IMR-90 (cell line): ENCODE data around the gene SYAP1. TPM values are rescaled to one million over a fixed set of nuclear protein-coding genes. Genes with fewer than 3 reads are reported as not detected.
A peak's percentile ranks its signal among the peaks of the same experiment; 100 is the strongest.

Source experiments
- ATAC-seq: fragments of 200-7000 bp; cut with Tn5 transposase; 2 replicates; pipeline ENCODE4 v1.9.1; 2020; ENCODE audit warnings: low read depth, mild to moderate bottlenecking, moderate library complexity
- BruUV-seq: library from RNA; stranded (reverse); fragments of 400-500 nt; replicated peaks from 2 replicates; lab custom pipeline; 2021; lab: Mats Ljungman, UMichigan
- CTCF ChIA-PET: fragments of 300-600 bp; formaldehyde crosslinking; extraction: SDS; loops from one replicate; lab custom pipeline; 2021; ENCODE audit warnings: antibody characterized with exemption; lab: Yijun Ruan, JAX
- POLR2A ChIA-PET: fragments of 300-600 bp; sonication (Branson Sonifier 250); formaldehyde crosslinking; loops from one replicate; lab custom pipeline; 2022; ENCODE audit warnings: antibody characterized with exemption; ENCODE audit not compliant: unreplicated experiment; lab: Charles Lee
- DNase-seq: peaks from one replicate; pipeline ENCODE4 v3.0.0; 2013
- H2AFZ ChIP-seq: replicated peaks from 2 replicates; pipeline ENCODE3; 2013; ENCODE audit warnings: low read length, mild to moderate bottlenecking; ENCODE audit not compliant: poor library complexity
- H2AK5ac ChIP-seq: 2 replicates; pipeline ENCODE4 v1.6.1; 2013; ENCODE audit warnings: low read depth, low read length, inconsistent platforms
- H2AK9ac ChIP-seq: replicated peaks from 2 replicates; pipeline ENCODE3; 2013; ENCODE audit warnings: mild to moderate bottlenecking, low read depth, low read length, moderate library complexity; ENCODE audit not compliant: poor library complexity
- H2BK120ac ChIP-seq: 2 replicates; pipeline ENCODE4 v1.6.1; 2013; ENCODE audit warnings: low read depth, low read length, inconsistent platforms
- H2BK15ac ChIP-seq: 3 replicates; pipeline ENCODE4 v1.6.1; 2013; ENCODE audit warnings: low read depth, low read length, inconsistent platforms
- H2BK20ac ChIP-seq: 2 replicates; pipeline ENCODE4 v1.6.1; 2013; ENCODE audit warnings: low read depth, mild to moderate bottlenecking, inconsistent platforms, low read length, moderate library complexity
- H2BK5ac ChIP-seq: 2 replicates; pipeline ENCODE4 v1.6.1; 2013; ENCODE audit warnings: mild to moderate bottlenecking, low read depth, low read length, inconsistent platforms; ENCODE audit not compliant: poor library complexity, severe bottlenecking
- H3K14ac ChIP-seq: replicated peaks from 2 replicates; pipeline ENCODE4 v1.6.1; 2013; ENCODE audit warnings: low read depth, low read length, inconsistent platforms
- H3K18ac ChIP-seq: 2 replicates; pipeline ENCODE4 v1.6.1; 2013; ENCODE audit warnings: low read depth, low read length, control low read depth
- H3K23ac ChIP-seq: 2 replicates; pipeline ENCODE4 v1.6.1; 2013; ENCODE audit warnings: low read depth, low read length, inconsistent platforms
- H3K27ac ChIP-seq: 2 replicates; pipeline ENCODE4 v1.5.1; 2013; ENCODE audit warnings: mild to moderate bottlenecking, control low read depth, low read length; ENCODE audit not compliant: insufficient read depth
- H3K27me3 ChIP-seq: 2 replicates; pipeline ENCODE4 v1.6.1; 2013; ENCODE audit warnings: low read length; ENCODE audit not compliant: control insufficient read depth, insufficient read depth
- H3K36me3 ChIP-seq: 2 replicates; pipeline ENCODE4 v1.6.1; 2013; ENCODE audit warnings: low read length, mixed read lengths; ENCODE audit not compliant: control insufficient read depth, insufficient read depth
- H3K4ac ChIP-seq: 2 replicates; pipeline ENCODE4 v1.6.1; 2013; ENCODE audit warnings: low read depth, low read length, inconsistent platforms
- H3K4me1 ChIP-seq: 2 replicates; pipeline ENCODE4 v1.6.1; 2013; ENCODE audit warnings: low read length, mixed read lengths; ENCODE audit not compliant: control insufficient read depth, insufficient read depth
- H3K4me2 ChIP-seq: 2 replicates; pipeline ENCODE4 v1.6.1; 2013; ENCODE audit warnings: low read depth, mild to moderate bottlenecking, control low read depth, low read length, moderate library complexity
- H3K4me3 ChIP-seq: 2 replicates; pipeline ENCODE4 v1.5.1; 2013; ENCODE audit warnings: low read depth, mild to moderate bottlenecking, control low read depth, low read length, moderate library complexity; ENCODE audit not compliant: insufficient read depth
- H3K56ac ChIP-seq: 2 replicates; pipeline ENCODE4 v1.6.1; 2013; ENCODE audit warnings: low read length, inconsistent platforms; ENCODE audit not compliant: insufficient read depth; ENCODE audit errors: extremely low read depth
- H3K79me1 ChIP-seq, 2 experiments: 2 replicates each; pipeline ENCODE4 v1.6.1; 2013; ENCODE audit warnings: low read length in 2 of 2, inconsistent platforms in 1 of 2, low read depth in 1 of 2
- H3K9ac ChIP-seq: 2 replicates; pipeline ENCODE4 v1.6.1; 2013; ENCODE audit warnings: low read depth, low read length, control low read depth
- H3K9me1 ChIP-seq: 2 replicates; pipeline ENCODE4 v1.6.1; 2013; ENCODE audit warnings: low read length, inconsistent platforms; ENCODE audit not compliant: insufficient read depth
- H3K9me3 ChIP-seq: 2 replicates; pipeline ENCODE4 v1.6.1; 2013; ENCODE audit warnings: low read length; ENCODE audit not compliant: control insufficient read depth, insufficient read depth
- H4K20me1 ChIP-seq: 2 replicates; pipeline ENCODE4 v1.6.1; 2013; ENCODE audit warnings: low read length, inconsistent platforms; ENCODE audit not compliant: insufficient read depth
- H4K5ac ChIP-seq: 2 replicates; pipeline ENCODE4 v1.6.1; 2013; ENCODE audit warnings: mild to moderate bottlenecking, low read depth, low read length, control low read depth
- H4K8ac ChIP-seq, 2 experiments: 2 replicates each; pipeline ENCODE4 v1.6.1; 2013; ENCODE audit warnings: low read depth in 2 of 2, low read length in 2 of 2, control low read depth in 1 of 2, inconsistent platforms in 1 of 2
- H4K91ac ChIP-seq: 2 replicates; pipeline ENCODE4 v1.6.1; 2013; ENCODE audit warnings: low read depth, low read length, inconsistent platforms; ENCODE audit not compliant: insufficient read depth
- CEBPB ChIP-seq: IDR thresholded peaks from 2 replicates; pipeline ENCODE4 v1.6.1; 2012; ENCODE audit warnings: low read depth, low read length, improper control_type of control experiment
- USF2 ChIP-seq: fragments of 150-350 bp; IDR thresholded peaks from 2 replicates; pipeline ENCODE4 v1.6.1; 2017; ENCODE audit warnings: mild to moderate bottlenecking, antibody characterized with exemption, low read length, low read depth
- WGBS, 2 experiments: methylation state at CpG; one replicate each; pipeline versions ENCODE4 v1.1.5 to v1.1.7; 2013; ENCODE audit warnings: missing lambda C conversion rate in 2 of 2; ENCODE audit not compliant: insufficient read length in 1 of 2; ENCODE audit errors: extremely low coverage in 2 of 2; 5-methylcytosine and 5-hydroxymethylcytosine counted together
- dilution Hi-C: fragments of 300-500 bp; cut with HindIII; formaldehyde crosslinking; loops from one replicate; pipeline ENCODE4 v1.14.3; 2018; ENCODE audit warnings: low sequenced_read_pairs; ENCODE audit not compliant: unreplicated experiment
- in situ Hi-C: fragments of 300-500 bp; cut with MboI; formaldehyde crosslinking; loops from 3 replicates; pipeline ENCODE4 v1.14.3; 2019; ENCODE audit warnings: low sequenced_read_pairs, inconsistent platforms, mixed read lengths
- intact Hi-C: fragments of 100-400 bp; cut with micrococcal nuclease; formaldehyde crosslinking; loops from 2 replicates; pipeline ENCODE4 v1.10.0; 2022
- polyA plus RNA-seq, 3 experiments: library from polyadenylated mRNA; depleted of rRNA; stranded (reverse); fragments of >200 nt; gene quantifications; 2 replicates each; pipeline ENCODE4 v1.2.3, GENCODE V29; 2012; ENCODE audit warnings: low replicate concordance in 1 of 3
- total RNA-seq: library from RNA; depleted of rRNA; stranded (reverse); fragments of >200 nt; gene quantifications from 2 replicates; pipeline ENCODE4 v1.2.3, GENCODE V29; 2012

SYAP1 gene
- total and polyA plus RNA-seq, 2 of the 4 experiments (the other 2 are of a cell fraction), result 17.7 to 35.0 TPM

DNA sequence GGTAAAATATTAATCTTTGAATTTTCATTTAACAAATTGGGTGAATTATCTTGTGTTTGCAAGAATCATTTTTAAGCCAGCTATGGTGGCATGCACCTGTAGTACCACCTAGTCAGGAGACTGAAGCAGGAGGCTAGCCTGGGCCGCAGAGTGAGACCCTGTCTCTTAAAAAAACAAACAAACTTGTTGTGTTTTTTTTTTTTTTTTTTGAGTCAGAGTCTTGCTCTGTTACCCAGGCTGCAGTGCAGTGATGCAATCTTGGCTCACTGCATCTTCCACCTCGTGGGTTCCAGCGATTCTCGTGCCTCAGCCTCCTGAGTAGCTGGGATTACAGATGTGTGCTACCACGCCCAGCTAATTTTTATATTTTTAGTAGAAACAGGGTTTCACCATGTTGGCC, 69.1 kb downstream of the SYAP1 start:
- no peak overlapping the region for H3K4ac ChIP-seq
- no peak overlapping the region for H4K5ac ChIP-seq
- no CpG with 5 or more reads among the region's 5 CpGs for WGBS, 2 experiments
- H3K4me1 ChIP-seq, result no peaks in the 10 kb centered on the region
- dilution Hi-C loops (no loop called here), in situ Hi-C loops (no loop called here), intact Hi-C loops (no loop called here)
- ChIA-PET POLR2A (no interaction called here), CTCF (no interaction called here)
- no peak overlapping the region for H4K8ac ChIP-seq
- no peaks in the 10 kb centered on the region; the same call in 1 of the 2 replicates for H4K20me1 ChIP-seq
- H3K27ac ChIP-seq, result no peak overlapping the region
- H2AK9ac ChIP-seq, result no peak overlapping the region
- H2BK5ac ChIP-seq, result no peak overlapping the region
- no peak overlapping the region for H3K9ac ChIP-seq
- H3K4me2 ChIP-seq, result no peak overlapping the region
- DNase-seq, result no peak
- H3K9me3 ChIP-seq, result no peaks in the 10 kb centered on the region
- BruUV-seq, result no TSS peak
- H2BK15ac ChIP-seq, result no peak overlapping the region
- H2BK120ac ChIP-seq, result no peak overlapping the region
- ATAC-seq, result no peak
- no peak overlapping the region for H4K91ac ChIP-seq
- no peak overlapping the region for H3K23ac ChIP-seq
- TF ChIP-seq USF2 (no peak), CEBPB (peak; percentile 52)
- no peak overlapping the region for H2AFZ ChIP-seq
- no peaks in the 10 kb centered on the region for H3K27me3 ChIP-seq
- H2AK5ac ChIP-seq, result no peak overlapping the region
- no peak overlapping the region for H3K56ac ChIP-seq
- H3K9me1 ChIP-seq, result no peaks in the 10 kb centered on the region
- peaks cover 3% of the 10 kb centered on the region for H3K36me3 ChIP-seq
- no peak overlapping the region for H3K18ac ChIP-seq
- peaks cover 14 to 17% of the 10 kb centered on the region in 2 experiments; a peak in 3 of 4 replicates for H3K79me1 ChIP-seq
- no peak overlapping the region for H3K14ac ChIP-seq
- no peak overlapping the region for H2BK20ac ChIP-seq
- no peak overlapping the region for H3K4me3 ChIP-seq
